NB4 (cell line): ENCODE results near the gene CRYBB3.

Experiments used
- CTCF ChIP-seq: IDR thresholded peaks from one replicate; pipeline ENCODE4 v1.5.1; 2012; ENCODE audit warnings: low read depth, low read length
- MAX ChIP-seq: IDR thresholded peaks from 2 replicates; pipeline ENCODE4 v1.6.1; 2011; ENCODE audit warnings: low read depth, low read length

- TF ChIP-seq CTCF (no peak), MAX (no peak)
These were observed 39.3 kb upstream of the CRYBB3 start for GRCh38 chr22:25160120-25160996.
